Right renal pelvis (tissue), 4 donors: ENCODE data around the gene SPDL1. TPM values are rescaled to one million over a fixed set of nuclear protein-coding genes. Genes with fewer than 3 reads are reported as not detected.

Source experiments
- polyA plus RNA-seq, 4 donors: library from polyadenylated mRNA; unstranded; fragments of 120-200 nt; gene quantifications; one replicate each; pipeline ENCODE4 v1.2.1, GENCODE V29; 2013; ENCODE audit not compliant: insufficient read length in 4 of 4

Gene SPDL1
- polyA plus RNA-seq, 4 donors = 32.7 to 42.9 (median 39.4) TPM

Other genes with a start within 250 kb of the SPDL1 start
- gene DOCK2, start 53.5 kb downstream of the SPDL1 start, polyA plus RNA-seq = 1 to 10 TPM; 2.3 to 4.0 (median 2.5) TPM